Activated naive CD4-positive, alpha-beta T cell treated with anti-CD3 and anti-CD28 coated beads for 36 hours (primary cell): ENCODE measurements around the gene MOXD1. TPM values are rescaled to one million over a fixed set of nuclear protein-coding genes. Genes with fewer than 3 reads are reported as not detected.
"Not testable (repeated sequence)": the region's sequence is repeated elsewhere in the genome, so short reads cannot be mapped to it uniquely, and the experiment has no call there.

Source experiments
- CTCF ChIA-PET: fragments of 350-600 bp; sonication (Branson Sonifier 250); formaldehyde crosslinking; loops from one replicate; lab custom pipeline; 2021; ENCODE audit warnings: antibody characterized with exemption; lab: Charles Lee
- DNase-seq: peaks from one replicate; pipeline ENCODE4 v3.0.0-alpha.2; 2020
- H3K27ac Mint-ChIP-seq: one replicate; pipeline ENCODE4 v1.8.0; 2021; ENCODE audit warnings: mild to moderate bottlenecking, mixed read lengths
- H3K27me3 Mint-ChIP-seq: one replicate; pipeline ENCODE4 v1.8.0; 2021; ENCODE audit warnings: low read depth, mixed read lengths
- H3K36me3 Mint-ChIP-seq: one replicate; pipeline ENCODE4 v1.8.0; 2021; ENCODE audit warnings: low read depth, mixed read lengths
- H3K4me1 Mint-ChIP-seq: one replicate; pipeline ENCODE4 v1.8.0; 2021; ENCODE audit warnings: low read depth, mixed read lengths
- H3K4me3 Mint-ChIP-seq: one replicate; pipeline ENCODE4 v1.8.0; 2021; ENCODE audit warnings: mild to moderate bottlenecking, moderate library complexity, mixed read lengths
- H3K9me3 Mint-ChIP-seq: one replicate; pipeline ENCODE4 v1.8.0; 2021; ENCODE audit warnings: mixed read lengths
- intact Hi-C: fragments of 100-400 bp; cut with micrococcal nuclease; formaldehyde crosslinking; loops from one replicate; pipeline ENCODE4 v1.15.1; 2023
- total RNA-seq, 2 experiments: library from RNA; stranded (reverse); gene quantifications; one replicate each; pipeline ENCODE4 v1.2.3, GENCODE V29; 2021

The MOXD1 gene
- total RNA-seq, 2 experiments from 2014 or later = not detected

DNA sequence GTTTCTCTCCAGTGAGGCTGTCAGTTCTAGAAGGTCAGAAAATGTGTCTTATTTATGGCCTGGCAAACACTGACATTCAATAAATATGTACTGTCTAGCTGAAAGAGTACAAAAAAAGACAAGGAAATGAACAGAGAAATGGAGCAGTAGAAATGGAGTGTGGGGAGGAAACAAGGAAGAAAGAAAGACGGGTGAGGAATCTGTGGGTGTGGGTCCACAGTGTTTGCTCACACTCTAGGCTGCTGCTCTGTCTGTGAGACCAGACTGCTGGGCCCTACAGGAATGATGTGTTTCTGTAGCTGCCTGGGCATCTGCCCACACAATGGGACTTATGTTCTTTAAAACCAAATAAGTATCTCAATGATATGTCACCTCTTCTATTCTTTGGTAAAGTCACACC, 114.2 kb downstream of the MOXD1 start:
- H3K4me3 Mint-ChIP-seq = no peak overlapping the region
- H3K36me3 Mint-ChIP-seq = no peaks in the 10 kb centered on the region
- no peaks in the 10 kb centered on the region for H3K9me3 Mint-ChIP-seq
- intact Hi-C loops = no loop called here
- DNase-seq = no peak
- CTCF ChIA-PET = interaction anchor here (1.4 kb wide), 1 partner anchor 199 kb away, joined by 4 read pairs; no protein-coding TSS in a partner anchor
- H3K27me3 Mint-ChIP-seq = peaks cover 14% of the 10 kb centered on the region
- no peaks in the 10 kb centered on the region for H3K4me1 Mint-ChIP-seq
- no peak overlapping the region for H3K27ac Mint-ChIP-seq

GRCh38 chr6:132286298-132287019, 114.8 kb downstream of the MOXD1 start:
- intact Hi-C loops = no loop called here
- no peak for DNase-seq
- Mint-ChIP-seq H3K27me3 (peaks cover 14% of the 10 kb centered on the region), H3K4me3 (no peak overlapping the region), H3K9me3 (no peaks in the 10 kb centered on the region), H3K4me1 (no peaks in the 10 kb centered on the region), H3K27ac (no peak overlapping the region), H3K36me3 (no peaks in the 10 kb centered on the region)
- CTCF ChIA-PET = interaction anchor here (0.6 kb wide), 1 partner anchor 96 kb away, joined by 3 read pairs; no protein-coding TSS in a partner anchor

GRCh38 chr6:132285004-132285780, 116.1 kb downstream of the MOXD1 start:
- Mint-ChIP-seq H3K4me3 (no peak overlapping the region), H3K9me3 (no peaks in the 10 kb centered on the region), H3K36me3 (no peaks in the 10 kb centered on the region), H3K27me3 (peaks cover 17% of the 10 kb centered on the region), H3K27ac (no peak overlapping the region), H3K4me1 (no peaks in the 10 kb centered on the region)
- DNase-seq = no peak
- intact Hi-C loops = no loop called here
- CTCF ChIA-PET = interaction anchor here (1.2 kb wide), 1 partner anchor 15 kb away, joined by 4 read pairs; no protein-coding TSS in a partner anchor

DNA sequence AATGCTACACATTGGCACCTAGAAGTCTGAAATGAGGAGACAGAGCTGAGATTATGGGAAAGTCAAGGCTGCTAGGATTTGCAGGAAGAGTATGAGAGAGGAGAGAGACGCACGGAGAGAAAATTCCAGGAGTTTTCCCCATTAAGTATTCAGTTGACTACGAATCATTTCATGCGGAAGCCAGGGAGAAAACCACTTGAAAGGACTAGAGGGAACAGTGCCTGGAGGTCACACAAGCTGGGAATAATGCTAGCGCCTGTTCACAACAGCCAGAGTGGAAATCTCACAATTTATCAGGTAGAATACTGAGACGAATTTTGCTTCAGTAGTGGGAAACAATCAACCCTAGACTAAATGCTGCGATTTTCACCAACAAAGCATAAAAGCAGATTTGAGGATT, 118.6 kb downstream of the MOXD1 start:
- no peaks in the 10 kb centered on the region for H3K9me3 Mint-ChIP-seq
- intact Hi-C loops = no loop called here
- CTCF ChIA-PET = no interaction called here
- no peak overlapping the region for H3K27ac Mint-ChIP-seq
- DNase-seq = no peak
- H3K4me1 Mint-ChIP-seq = no peaks in the 10 kb centered on the region
- H3K27me3 Mint-ChIP-seq = peaks cover 16% of the 10 kb centered on the region
- H3K36me3 Mint-ChIP-seq = no peaks in the 10 kb centered on the region
- H3K4me3 Mint-ChIP-seq = no peak overlapping the region

GRCh38 chr6:132280436-132280835, 120.8 kb downstream of the MOXD1 start:
- H3K27ac Mint-ChIP-seq = no peak overlapping the region
- peaks cover 13% of the 10 kb centered on the region for H3K27me3 Mint-ChIP-seq
- no peaks in the 10 kb centered on the region for H3K36me3 Mint-ChIP-seq
- CTCF ChIA-PET = interaction anchor here (0.6 to 5.0 kb wide), 69 partner anchors 10 to 664 kb away, joined by 3 to 155 read pairs (median 4); partner anchors contain the start of gene STX7
- H3K4me3 Mint-ChIP-seq = no peak overlapping the region
- DNase-seq = no peak
- H3K4me1 Mint-ChIP-seq = no peaks in the 10 kb centered on the region
- no peaks in the 10 kb centered on the region for H3K9me3 Mint-ChIP-seq
- intact Hi-C loops = no loop called here

DNA sequence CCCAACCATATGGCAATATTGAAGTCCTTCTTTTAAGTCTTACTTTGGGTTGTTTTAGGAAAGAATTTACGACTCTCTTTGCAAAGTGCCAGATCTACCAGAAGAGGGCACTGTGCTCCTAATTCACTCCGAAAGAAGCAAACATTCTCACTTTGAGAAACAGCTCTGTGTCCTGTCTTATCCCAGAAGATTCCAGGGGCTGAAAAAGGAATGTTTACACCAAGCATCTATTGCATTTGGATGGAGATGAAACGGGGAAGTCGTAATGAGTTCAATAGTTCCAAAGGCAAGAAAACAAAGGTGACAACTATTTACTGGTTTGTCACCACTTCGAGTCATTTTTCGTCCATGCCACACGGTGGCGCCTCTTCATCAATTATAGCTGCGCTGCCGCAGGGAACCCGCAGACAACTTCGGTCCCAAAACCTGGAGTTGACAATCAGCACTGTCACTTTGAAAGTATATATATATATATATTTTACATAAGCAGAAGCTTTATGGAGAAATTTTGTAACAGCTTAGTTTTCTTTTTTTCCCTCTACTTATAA, 121.6 kb downstream of the MOXD1 start:
- Mint-ChIP-seq H3K27ac (no peak overlapping the region), H3K4me1 (no peaks in the 10 kb centered on the region), H3K27me3 (peaks cover 14% of the 10 kb centered on the region)

GRCh38 chr6:132275066-132275970, 126.0 kb downstream of the MOXD1 start:
- no peak for DNase-seq
- no peaks in the 10 kb centered on the region for H3K4me1 Mint-ChIP-seq
- no peaks in the 10 kb centered on the region for H3K9me3 Mint-ChIP-seq
- H3K27ac Mint-ChIP-seq = no peak overlapping the region
- CTCF ChIA-PET = interaction anchor here (0.6 to 1.0 kb wide), 2 partner anchors 25 to 165 kb away, joined by 3 read pairs; no protein-coding TSS in a partner anchor
- peaks cover 11% of the 10 kb centered on the region for H3K27me3 Mint-ChIP-seq
- intact Hi-C loops = loop anchor here (5.0 to 10.0 kb wide), 3 partner anchors 389 to 1237 kb away; no protein-coding TSS in a partner anchor
- no peaks in the 10 kb centered on the region for H3K36me3 Mint-ChIP-seq
- H3K4me3 Mint-ChIP-seq = no peak overlapping the region

More for the DNA sequence above, 121.6 kb downstream of the MOXD1 start:
- CTCF ChIA-PET = interaction anchor here (0.6 to 5.0 kb wide), 73 partner anchors 11 to 664 kb away, joined by 3 to 155 read pairs (median 4); partner anchors contain the start of gene STX7
- Mint-ChIP-seq H3K36me3 (no peaks in the 10 kb centered on the region), H3K4me3 (peak overlapping the region; percentile 64), H3K9me3 (no peaks in the 10 kb centered on the region)
- DNase-seq = peak; percentile 78
- intact Hi-C loops = loop anchor here (1.0 to 10.0 kb wide), 7 partner anchors 19 to 1233 kb away; no protein-coding TSS in a partner anchor

DNA sequence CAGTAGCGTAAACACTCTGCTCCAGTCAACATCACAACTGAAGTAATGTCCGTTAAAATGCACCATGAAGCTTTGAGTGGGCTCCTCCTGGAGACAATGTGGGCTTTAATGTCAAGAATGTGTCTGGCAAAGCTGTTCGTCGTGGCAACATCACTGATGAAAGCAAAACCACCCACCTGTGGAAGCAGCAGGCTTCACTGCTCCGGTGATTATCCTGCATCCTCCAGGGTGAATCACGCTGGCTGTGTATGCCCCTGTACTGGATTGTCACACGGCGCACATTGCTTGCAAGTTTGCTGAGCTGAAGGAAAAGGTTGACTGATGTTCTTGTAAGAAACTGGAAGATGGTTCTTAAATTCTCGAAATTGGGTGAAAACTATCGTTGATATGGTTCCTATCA, 128.5 kb downstream of the MOXD1 start:
- H3K4me3 Mint-ChIP-seq = no peak overlapping the region
- CTCF ChIA-PET = interaction anchor here (1.6 to 1.8 kb wide), 2 partner anchors 26 to 212 kb away, joined by 4 to 6 read pairs; no protein-coding TSS in a partner anchor
- H3K4me1 Mint-ChIP-seq = no peaks in the 10 kb centered on the region
- intact Hi-C loops = loop anchor here (10.0 kb wide), 2 partner anchors 392 to 492 kb away; no protein-coding TSS in a partner anchor
- H3K27me3 Mint-ChIP-seq = peaks cover 11% of the 10 kb centered on the region
- H3K36me3 Mint-ChIP-seq = no peaks in the 10 kb centered on the region
- no peak for DNase-seq
- H3K9me3 Mint-ChIP-seq = no peaks in the 10 kb centered on the region
- H3K27ac Mint-ChIP-seq = no peak overlapping the region

DNA sequence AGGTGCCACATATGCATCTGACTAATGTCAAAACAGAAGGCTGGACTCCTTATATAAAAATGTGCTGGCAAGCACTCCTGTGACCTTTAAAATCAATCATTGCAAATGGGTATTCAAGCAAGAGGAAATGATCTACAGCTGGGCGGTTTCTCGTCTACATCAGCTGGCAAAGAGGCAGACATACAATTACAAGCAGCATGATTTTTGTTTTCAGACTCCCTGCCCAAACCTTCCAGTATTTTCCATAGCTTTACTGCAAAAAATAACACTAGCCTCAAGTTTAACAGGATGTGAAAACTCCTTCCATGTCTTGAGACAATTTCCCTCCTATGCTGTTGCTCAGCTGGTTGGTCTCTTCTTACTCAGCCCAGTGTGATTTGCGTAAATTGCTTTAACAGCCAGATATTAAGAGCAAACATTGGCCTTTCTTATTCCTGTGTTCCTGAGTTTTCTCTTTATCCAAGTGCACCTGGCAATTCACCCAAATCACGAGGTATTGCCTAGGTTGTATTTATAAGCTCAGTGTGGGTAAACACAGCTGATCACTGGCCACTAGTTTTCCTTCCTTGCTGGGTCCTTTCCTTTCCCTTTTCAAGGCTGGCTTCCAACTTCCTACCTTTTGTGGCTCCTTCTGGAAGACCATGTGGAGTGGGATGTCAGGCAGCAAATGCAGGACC, 130.4 kb downstream of the MOXD1 start:
- CTCF ChIA-PET = interaction anchor here (1.8 to 6.0 kb wide), 2 partner anchors 9 to 27 kb away, joined by 4 to 49 read pairs; no protein-coding TSS in a partner anchor
- H3K36me3 Mint-ChIP-seq = no peaks in the 10 kb centered on the region
- intact Hi-C loops = loop anchor here (10.0 kb wide), 2 partner anchors 394 to 494 kb away; no protein-coding TSS in a partner anchor
- no peaks in the 10 kb centered on the region for H3K9me3 Mint-ChIP-seq
- H3K4me3 Mint-ChIP-seq = no peak overlapping the region
- DNase-seq = no peak
- no peak overlapping the region for H3K27ac Mint-ChIP-seq
- peaks cover 11% of the 10 kb centered on the region for H3K27me3 Mint-ChIP-seq
- H3K4me1 Mint-ChIP-seq = no peaks in the 10 kb centered on the region

DNA sequence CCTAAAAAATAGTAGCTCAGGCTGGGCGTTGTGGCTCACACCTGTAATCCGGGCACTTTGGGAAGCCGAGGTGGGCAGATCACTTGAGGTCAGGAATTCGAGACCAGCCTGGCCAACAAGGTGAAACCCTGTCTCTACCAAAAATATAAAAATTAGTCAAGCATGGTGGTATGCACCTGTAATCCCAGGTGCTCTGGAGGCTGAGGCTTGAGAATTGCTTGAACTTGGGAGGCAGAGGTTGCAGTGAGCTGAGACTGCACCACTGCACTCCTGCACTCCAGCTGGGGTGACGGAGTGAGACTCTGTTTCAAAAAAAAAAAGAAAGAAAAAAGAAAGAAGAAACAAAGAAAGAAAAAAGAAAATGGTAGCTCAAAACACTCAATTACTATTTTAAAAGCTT, 132.6 kb downstream of the MOXD1 start:
- H3K9me3 Mint-ChIP-seq, H3K36me3 Mint-ChIP-seq, intact Hi-C loops, H3K27me3 Mint-ChIP-seq, H3K4me3 Mint-ChIP-seq, H3K4me1 Mint-ChIP-seq, DNase-seq, H3K27ac Mint-ChIP-seq: not testable (repeated sequence)
- CTCF ChIA-PET = interaction anchor here (0.9 to 6.0 kb wide), 2 partner anchors 11 to 20 kb away, joined by 4 to 49 read pairs; no protein-coding TSS in a partner anchor

- intact Hi-C loops = no loop called here
- Mint-ChIP-seq H3K27me3 (peaks cover 7% of the 10 kb centered on the region), H3K4me1 (no peaks in the 10 kb centered on the region), H3K9me3 (no peaks in the 10 kb centered on the region), H3K36me3 (no peaks in the 10 kb centered on the region), H3K27ac (no peak overlapping the region), H3K4me3 (no peak overlapping the region)
- CTCF ChIA-PET = interaction anchor here (6.0 kb wide), 1 partner anchor 11 kb away, joined by 49 read pairs; no protein-coding TSS in a partner anchor
- no peak for DNase-seq
These were observed 133.1 kb downstream of the MOXD1 start for GRCh38 chr6:132268209-132268608.
